ENCODE measurements around the gene ADCY4. TPM values are rescaled to one million over a fixed set of nuclear protein-coding genes. Genes with fewer than 3 reads are reported as not detected.
A peak's percentile ranks its signal among the peaks of the same experiment; 100 is the strongest.

ADCY4 gene
- total and polyA plus RNA-seq, 2 of the 13 experiments (the other 11 are each of a cell fraction or from before 2014, with no cell fraction given) = 0.03 TPM; not detected in 1

DNA sequence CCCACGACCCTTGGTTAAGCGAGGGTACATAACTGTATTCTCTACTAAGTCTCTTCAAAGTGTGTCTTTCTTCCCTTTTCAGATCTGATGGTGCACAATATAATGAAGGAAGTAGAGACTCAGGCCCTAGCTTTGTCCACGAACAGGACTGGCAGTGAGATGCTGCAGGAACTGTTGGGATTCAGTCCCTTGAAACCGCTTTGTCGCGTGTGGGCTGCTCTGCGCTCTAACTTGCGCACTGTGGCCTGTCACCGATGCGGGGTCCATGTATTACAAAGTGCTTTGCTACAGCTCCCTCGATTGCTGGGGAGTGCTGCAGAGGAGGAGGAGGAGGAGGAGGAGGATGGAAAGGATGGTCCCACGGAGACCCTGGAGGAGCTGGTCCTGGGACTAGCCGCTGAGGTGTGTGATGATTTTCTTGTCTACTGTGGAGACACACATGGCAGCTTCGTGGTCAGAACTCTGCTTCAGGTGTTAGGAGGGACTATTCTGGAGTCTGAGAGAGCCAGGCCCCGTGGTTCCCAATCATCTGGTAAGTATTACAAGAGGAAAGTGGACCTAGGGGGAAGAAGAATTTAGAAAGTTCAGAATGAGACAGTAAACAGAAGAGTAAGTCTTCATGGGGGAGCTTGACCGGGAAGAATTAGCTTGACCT lies 34.4 kb downstream of the ADCY4 start:
- no peak overlapping the region for H2AFZ ChIP-seq (ENCODE audit: low read length)
- ATAC-seq = no peak
- H3K27ac ChIP-seq (ENCODE audit: extremely low read length, insufficient read depth, low read length) = peak overlapping the region; percentile 83
- BruUV-seq (replicated peaks) = no TSS peak
- no peaks in the 10 kb centered on the region for H3K9me3 ChIP-seq (ENCODE audit: low read length)
- intact Hi-C loops (cut with micrococcal nuclease; ENCODE audit: unreplicated experiment) = no loop called here
- POLR2A ChIA-PET = interaction anchor here (0.6 to 24.7 kb wide), 30 partner anchors 10 to 206 kb away, joined by 3 to 850 read pairs (median 6); partner anchors contain the start of genes CBLN3, CHMP4A, CIDEB and DCAF11
- peak overlapping the region; percentile 99 for H3K4me2 ChIP-seq (ENCODE audit: low read depth, low read length)
- H3K27me3 ChIP-seq (ENCODE audit: control insufficient read depth in 1 of 2, insufficient read depth in 2 of 2, low read length in 2 of 2) = no peaks in the 10 kb centered on the region; a peak in 1 of 5 replicates
- H3K9ac ChIP-seq (ENCODE audit: insufficient read depth, low read depth, low read length) = peak overlapping the region; percentile 92
- CTCF ChIA-PET (ENCODE audit: low intra/inter-chr PET ratio, low total read pairs) = interaction anchor here (1.9 to 5.7 kb wide), 3 partner anchors 8 to 57 kb away, joined by 7 to 217 read pairs (median 45); partner anchors contain the start of genes CIDEB, LTB4R2 and TINF2
- H3K36me3 ChIP-seq (replicated peaks in 1 of 2; ENCODE audit: control insufficient read depth in 1 of 2, insufficient read depth in 2 of 2, low read length in 2 of 2) = peaks cover 49 to 56% of the 10 kb centered on the region in 2 experiments
- DNase-seq (ENCODE audit: low spot score) = no peak
- H3K4me3 ChIP-seq (replicated peaks in 1 of 3; ENCODE audit: insufficient read depth in 1 of 3, low read depth in 2 of 3, low read length in 3 of 3) = peak overlapping the region; percentile 79 to 98 (median 89)
- peaks cover 39% of the 10 kb centered on the region for H3K79me2 ChIP-seq (ENCODE audit: insufficient read depth, low read length)
- peaks cover 45% of the 10 kb centered on the region for H3K4me1 ChIP-seq (ENCODE audit: insufficient read depth, low read length)
- no peak for FAIRE-seq
- 0 out of 2 replicates have a peak, but pooled peaks cover 4% of the 10 kb centered on the region for H4K20me1 ChIP-seq (ENCODE audit: insufficient read depth, low read length)
- 22% methylated on average over 16 of the region's 16 CpGs for WGBS (ENCODE audit: low lambda C conversion rate)
- in situ Hi-C loops (cut with HindIII; ENCODE audit: extremely low pct_ligation_motif_present, low pct_unique_long_range_greater_than_20kb) = no loop called here
- TF ChIP-seq MXI1 (IDR thresholded peaks at IDR 0.05; ENCODE audit: borderline replicate concordance, low read depth, low read length) (no peak), ZBTB21 (CRISPR knock-in tag; IDR thresholded peaks at IDR 0.05) (peak; percentile 19; the same call in 1 of the 2 replicates), ZNF615 (CRISPR knock-in tag; IDR thresholded peaks at IDR 0.05; ENCODE audit: borderline replicate concordance) (peak; percentile 58; the same call in 1 of the 2 replicates), KLF13 (CRISPR knock-in tag; IDR thresholded peaks at IDR 0.05) (0 out of 2 replicates have a peak, but pooled peaks have one; percentile 62), ZNF253 (CRISPR knock-in tag; IDR thresholded peaks at IDR 0.05; ENCODE audit: borderline replicate concordance) (peak; percentile 19; the same call in 1 of the 2 replicates), ZNF256 (CRISPR knock-in tag; conservative IDR thresholded peaks at IDR 0.05) (no peak), TEAD3 (CRISPR knock-in tag; optimal IDR thresholded peaks at IDR 0.05; ENCODE audit: borderline replicate concordance) (peak; percentile 21), ZBTB3 (CRISPR knock-in tag; IDR thresholded peaks at IDR 0.05; ENCODE audit: borderline replicate concordance, low read depth) (no peak), ZNF713 (CRISPR knock-in tag; IDR thresholded peaks at IDR 0.05) (0 out of 2 replicates have a peak, but pooled peaks have one; percentile 62), ZNF180 (CRISPR knock-in tag; IDR thresholded peaks at IDR 0.05; ENCODE audit: borderline replicate concordance, low read depth) (no peak), SIN3A (IDR thresholded peaks at IDR 0.05; ENCODE audit: borderline replicate concordance, low read depth, low read length) (peak; percentile 27; the same call in 1 of the 2 replicates), NFE2L1 (CRISPR knock-in tag; IDR thresholded peaks at IDR 0.05; ENCODE audit: borderline replicate concordance) (peak; percentile 63; the same call in 1 of the 2 replicates)
- TF ChIP-seq, protein P1, sequence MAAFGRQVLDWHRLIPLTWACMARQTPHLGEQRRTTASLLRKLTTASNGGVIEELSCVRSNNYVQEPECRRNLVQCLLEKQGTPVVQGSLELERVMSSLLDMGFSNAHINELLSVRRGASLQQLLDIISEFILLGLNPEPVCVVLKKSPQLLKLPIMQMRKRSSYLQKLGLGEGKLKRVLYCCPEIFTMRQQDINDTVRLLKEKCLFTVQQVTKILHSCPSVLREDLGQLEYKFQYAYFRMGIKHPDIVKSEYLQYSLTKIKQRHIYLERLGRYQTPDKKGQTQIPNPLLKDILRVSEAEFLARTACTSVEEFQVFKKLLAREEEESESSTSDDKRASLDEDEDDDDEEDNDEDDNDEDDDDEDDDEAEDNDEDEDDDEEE (CRISPR knock-in tag; IDR thresholded peaks at IDR 0.05) = 0 out of 2 replicates have a peak, but pooled peaks have one; percentile 20
- TF ChIP-seq, protein P2, sequence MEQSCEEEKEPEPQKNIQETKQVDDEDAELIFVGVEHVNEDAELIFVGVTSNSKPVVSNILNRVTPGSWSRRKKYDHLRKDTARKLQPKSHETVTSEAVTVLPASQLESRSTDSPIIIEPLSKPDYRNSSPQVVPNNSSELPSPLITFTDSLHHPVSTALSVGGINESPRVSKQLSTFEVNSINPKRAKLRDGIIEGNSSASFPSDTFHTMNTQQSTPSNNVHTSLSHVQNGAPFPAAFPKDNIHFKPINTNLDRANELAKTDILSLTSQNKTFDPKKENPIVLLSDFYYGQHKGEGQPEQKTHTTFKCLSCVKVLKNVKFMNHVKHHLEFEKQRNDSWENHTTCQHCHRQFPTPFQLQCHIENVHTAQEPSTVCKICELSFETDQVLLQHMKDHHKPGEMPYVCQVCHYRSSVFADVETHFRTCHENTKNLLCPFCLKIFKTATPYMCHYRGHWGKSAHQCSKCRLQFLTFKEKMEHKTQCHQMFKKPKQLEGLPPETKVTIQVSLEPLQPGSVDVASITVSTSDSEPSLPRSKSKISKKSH (CRISPR knock-in tag; IDR thresholded peaks at IDR 0.05; ENCODE audit: borderline replicate concordance) = 0 out of 2 replicates have a peak, but pooled peaks have one; percentile 39
- TF ChIP-seq, protein P3, sequence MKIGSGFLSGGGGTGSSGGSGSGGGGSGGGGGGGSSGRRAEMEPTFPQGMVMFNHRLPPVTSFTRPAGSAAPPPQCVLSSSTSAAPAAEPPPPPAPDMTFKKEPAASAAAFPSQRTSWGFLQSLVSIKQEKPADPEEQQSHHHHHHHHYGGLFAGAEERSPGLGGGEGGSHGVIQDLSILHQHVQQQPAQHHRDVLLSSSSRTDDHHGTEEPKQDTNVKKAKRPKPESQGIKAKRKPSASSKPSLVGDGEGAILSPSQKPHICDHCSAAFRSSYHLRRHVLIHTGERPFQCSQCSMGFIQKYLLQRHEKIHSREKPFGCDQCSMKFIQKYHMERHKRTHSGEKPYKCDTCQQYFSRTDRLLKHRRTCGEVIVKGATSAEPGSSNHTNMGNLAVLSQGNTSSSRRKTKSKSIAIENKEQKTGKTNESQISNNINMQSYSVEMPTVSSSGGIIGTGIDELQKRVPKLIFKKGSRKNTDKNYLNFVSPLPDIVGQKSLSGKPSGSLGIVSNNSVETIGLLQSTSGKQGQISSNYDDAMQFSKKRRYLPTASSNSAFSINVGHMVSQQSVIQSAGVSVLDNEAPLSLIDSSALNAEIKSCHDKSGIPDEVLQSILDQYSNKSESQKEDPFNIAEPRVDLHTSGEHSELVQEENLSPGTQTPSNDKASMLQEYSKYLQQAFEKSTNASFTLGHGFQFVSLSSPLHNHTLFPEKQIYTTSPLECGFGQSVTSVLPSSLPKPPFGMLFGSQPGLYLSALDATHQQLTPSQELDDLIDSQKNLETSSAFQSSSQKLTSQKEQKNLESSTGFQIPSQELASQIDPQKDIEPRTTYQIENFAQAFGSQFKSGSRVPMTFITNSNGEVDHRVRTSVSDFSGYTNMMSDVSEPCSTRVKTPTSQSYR (CRISPR knock-in tag; IDR thresholded peaks at IDR 0.05; ENCODE audit: borderline replicate concordance) = 0 out of 2 replicates have a peak, but pooled peaks have one; percentile 12

Measured in HepG2 (cell line).